HepG2 (cell line): ENCODE results near the gene HMG20B. TPM values are rescaled to one million over a fixed set of nuclear protein-coding genes. Genes with fewer than 3 reads are reported as not detected.

Experiments
- ATAC-seq: fragments of 200-7000 bp; cut with Tn5 transposase; 3 replicates; pipeline ENCODE4 v1.9.1; 2020; ENCODE audit warnings: mild to moderate bottlenecking, moderate library complexity
- BruUV-seq: library from RNA; stranded (reverse); fragments of 400-500 nt; replicated peaks from 2 replicates; lab custom pipeline; 2021; lab: Mats Ljungman, UMichigan
- CTCF ChIA-PET: fragments of 300-600 bp; formaldehyde crosslinking; extraction: SDS; loops from one replicate; lab custom pipeline; 2021; ENCODE audit warnings: low total read pairs, inconsistent platforms, low intra/inter-chr PET ratio; lab: Yijun Ruan, JAX
- POLR2A ChIA-PET: fragments of 350-600 bp; sonication (Branson Sonifier 250); formaldehyde crosslinking; loops from one replicate; lab custom pipeline; 2020; ENCODE audit warnings: antibody characterized with exemption, inconsistent platforms; lab: Yijun Ruan, JAX
- DNase-seq: peaks from one replicate; pipeline ENCODE4 v3.0.0-alpha.2; 2015; ENCODE audit warnings: low spot score
- FAIRE-seq: peaks from 3 replicates; lab custom pipeline; 2011; peaks lifted over from hg19 to GRCh38; lab: Jason Lieb, UNC
- H2AFZ ChIP-seq: one replicate; pipeline ENCODE4 v1.6.1; 2011; ENCODE audit warnings: low read length, inconsistent platforms
- H3K27ac ChIP-seq: fragments of 300-600 bp; 3 replicates; pipeline ENCODE4 v1.8.0; 2011; ENCODE audit warnings: mixed run types, mild to moderate bottlenecking, mixed read lengths, low read length, inconsistent platforms; ENCODE audit not compliant: insufficient read depth; ENCODE audit errors: extremely low read length
- H3K27me3 ChIP-seq, 2 experiments: fragments of 200-600 bp in 1 of 2; 2 replicates in 1 of 2; 3 replicates in 1 of 2; pipeline versions ENCODE4 v1.6.0 to v1.8.0; 2011; ENCODE audit warnings: low read length in 2 of 2, mild to moderate bottlenecking in 2 of 2, moderate library complexity in 2 of 2, inconsistent platforms in 1 of 2; ENCODE audit not compliant: insufficient read depth in 2 of 2, control insufficient read depth in 1 of 2
- H3K36me3 ChIP-seq, 2 experiments: fragments of 200-600 bp in 1 of 2; replicated peaks in 1 of 2; 2 replicates in 1 of 2; 3 replicates in 1 of 2; pipeline versions ENCODE4 v1.5.1 to v1.8.0; 2011; ENCODE audit warnings: low read length in 2 of 2, inconsistent platforms in 1 of 2; ENCODE audit not compliant: insufficient read depth in 2 of 2, control insufficient read depth in 1 of 2
- H3K4me1 ChIP-seq: 2 replicates; pipeline ENCODE4 v1.5.1; 2012; ENCODE audit warnings: low read length, inconsistent platforms; ENCODE audit not compliant: insufficient read depth
- H3K4me2 ChIP-seq: 2 replicates; pipeline ENCODE4 v1.6.0; 2011; ENCODE audit warnings: low read depth, low read length, inconsistent platforms
- H3K4me3 ChIP-seq, 3 experiments: fragments of 200-600 bp in 1 of 3; sonication (generic), shearing (Covaris generic) in 1 of 3; replicated peaks in 1 of 3; 2 replicates each; pipeline ENCODE4 v1.5.1; 2011 to 2016; ENCODE audit warnings: low read length in 3 of 3, inconsistent platforms in 2 of 3, low read depth in 2 of 3, mild to moderate bottlenecking in 2 of 3, control low read depth in 1 of 3, mixed read lengths in 1 of 3; ENCODE audit not compliant: insufficient read depth in 1 of 3
- H3K79me2 ChIP-seq: one replicate; pipeline ENCODE4 v1.6.1; 2011; ENCODE audit warnings: low read length, inconsistent platforms; ENCODE audit not compliant: insufficient read depth
- H3K9ac ChIP-seq: 2 replicates; pipeline ENCODE4 v1.6.0; 2011; ENCODE audit warnings: mild to moderate bottlenecking, low read depth, low read length, inconsistent platforms; ENCODE audit not compliant: insufficient read depth
- H3K9me3 ChIP-seq: 2 replicates; pipeline ENCODE4 v1.5.1; 2012; ENCODE audit warnings: mild to moderate bottlenecking, low read length
- H4K20me1 ChIP-seq: 2 replicates; pipeline ENCODE4 v1.6.0; 2011; ENCODE audit warnings: inconsistent platforms, mild to moderate bottlenecking, low read length, moderate library complexity; ENCODE audit not compliant: insufficient read depth
- ARNTL ChIP-seq: sonication (generic); formaldehyde crosslinking; IDR thresholded peaks from 2 replicates; pipeline ENCODE4 v1.4.0; 2020; ENCODE audit warnings: mild to moderate bottlenecking, missing genetic modification reagents
- HNRNPL ChIP-seq: fragments of 200-400 bp; formaldehyde crosslinking; IDR thresholded peaks from 2 replicates; pipeline ENCODE4 v1.6.1; 2017; ENCODE audit warnings: mild to moderate bottlenecking, low read depth, low read length
- NBN ChIP-seq: fragments of 450-650 bp; conservative IDR thresholded peaks from 2 replicates; pipeline ENCODE4 v1.6.1; 2017
- NFRKB ChIP-seq: fragments of 450-650 bp; IDR thresholded peaks from 2 replicates; pipeline ENCODE4 v1.6.1; 2017
- RAD51 ChIP-seq: fragments of 450-650 bp; IDR thresholded peaks from 2 replicates; pipeline ENCODE4 v1.6.1; 2016; ENCODE audit warnings: borderline replicate concordance
- RELA ChIP-seq: sonication (generic); formaldehyde crosslinking; IDR thresholded peaks from 2 replicates; pipeline ENCODE4 v1.4.0; 2020; ENCODE audit warnings: missing genetic modification reagents
- SALL1 ChIP-seq: sonication (generic); formaldehyde crosslinking; IDR thresholded peaks from 2 replicates; pipeline ENCODE4 v1.8.0; 2022; ENCODE audit warnings: mild to moderate bottlenecking, missing genetic modification reagents
- ZFP1 ChIP-seq: IDR thresholded peaks from 2 replicates; pipeline ENCODE4 v1.6.1; 2016
- ZNF335 ChIP-seq: sonication (generic); formaldehyde crosslinking; IDR thresholded peaks from 2 replicates; pipeline ENCODE4 v1.4.0; 2020; ENCODE audit warnings: missing genetic modification reagents
- ZNF496 ChIP-seq: sonication (generic); formaldehyde crosslinking; IDR thresholded peaks from 2 replicates; pipeline ENCODE4 v1.8.1; 2023; ENCODE audit warnings: mild to moderate bottlenecking, moderate library complexity, missing genetic modification reagents; ENCODE audit not compliant: insufficient replicate concordance
- ZNF670 ChIP-seq: sonication (generic); formaldehyde crosslinking; IDR thresholded peaks from 2 replicates; pipeline ENCODE4 v1.8.0; 2022; ENCODE audit warnings: mild to moderate bottlenecking, missing genetic modification reagents, borderline replicate concordance
- ZNF703 ChIP-seq: sonication (generic); formaldehyde crosslinking; IDR thresholded peaks from 2 replicates; pipeline ENCODE4 v1.5.1; 2020; ENCODE audit warnings: missing genetic modification reagents, mild to moderate bottlenecking, moderate library complexity, borderline replicate concordance
- WGBS: methylation state at CpG from one replicate; pipeline ENCODE4 v1.1.6; 2017; ENCODE audit warnings: low lambda C conversion rate; 5-methylcytosine and 5-hydroxymethylcytosine counted together
- in situ Hi-C: cut with HindIII; loops from 2 replicates; pipeline ENCODE4 v1.10.0; 2017; ENCODE audit warnings: low pct_unique_long_range_greater_than_20kb; ENCODE audit not compliant: extremely low pct_ligation_motif_present
- intact Hi-C: fragments of 100-400 bp; cut with micrococcal nuclease; formaldehyde crosslinking; loops from one replicate; pipeline ENCODE4 v1.10.0; 2022; ENCODE audit not compliant: unreplicated experiment
- polyA plus RNA-seq, 8 experiments: library from polyadenylated mRNA; depleted of rRNA in 3 of 8; stranded (reverse) in 7 of 8; unstranded in 1 of 8; fragments of >200 nt; fragmentation: Illumina TruSeq in 4 of 8; extraction: Trizol in 4 of 8; gene quantifications; 2 replicates each; pipeline versions ENCODE4 v1.2.1 to v1.2.3, GENCODE V29; 2011 to 2016; ENCODE audit warnings: low read depth in 4 of 8, missing spikeins in 1 of 8, mixed read lengths in 1 of 8; ENCODE audit not compliant: insufficient read depth in 1 of 8
- total RNA-seq, 5 experiments: library from RNA; depleted of rRNA; stranded (reverse); fragments of >200 nt; fragmentation: Illumina TruSeq; extraction: Trizol; gene quantifications; 2 replicates each; pipeline ENCODE4 v1.2.3, GENCODE V29; 2016; ENCODE audit warnings: low read depth in 1 of 5
- TF ChIP-seq, protein P1 (sequence below): sonication (generic); formaldehyde crosslinking; IDR thresholded peaks from 2 replicates; pipeline ENCODE4 v1.9.0; 2022; ENCODE audit warnings: low read depth, missing genetic modification reagents

The HMG20B gene
- total and polyA plus RNA-seq, 2 of the 13 experiments (the other 11 are each of a cell fraction or from before 2014, with no cell fraction given): 23.9 to 29.2 TPM

DNA sequence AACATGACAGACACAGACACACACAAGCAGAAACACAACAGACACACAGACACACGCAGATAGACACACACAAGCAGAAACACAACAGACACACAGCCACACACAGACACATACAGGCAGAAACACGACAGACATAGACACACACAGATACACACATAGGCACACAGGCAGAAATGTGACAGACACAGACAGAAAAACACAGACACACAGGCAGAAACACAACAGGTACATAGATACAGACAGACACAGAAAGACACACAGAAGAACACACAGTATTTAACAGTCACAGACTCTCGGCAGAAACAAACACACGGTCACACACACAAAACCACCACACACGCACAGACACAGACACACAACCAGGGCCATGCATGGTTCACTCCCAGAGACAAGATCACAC, 33.0 kb downstream of the HMG20B start (continued):
- TF ChIP-seq ARNTL (no peak), ZNF703 (CRISPR knock-in tag) (no peak), RELA (CRISPR knock-in tag) (no peak), RAD51 (0 out of 2 replicates have a peak, but pooled peaks have one; percentile 8), ZFP1 (CRISPR knock-in tag) (no peak), ZNF670 (CRISPR knock-in tag) (no peak), NBN (0 out of 2 replicates have a peak, but pooled peaks have one; percentile 52), ZNF496 (no peak), NFRKB (0 out of 2 replicates have a peak, but pooled peaks have one; percentile 26)

DNA sequence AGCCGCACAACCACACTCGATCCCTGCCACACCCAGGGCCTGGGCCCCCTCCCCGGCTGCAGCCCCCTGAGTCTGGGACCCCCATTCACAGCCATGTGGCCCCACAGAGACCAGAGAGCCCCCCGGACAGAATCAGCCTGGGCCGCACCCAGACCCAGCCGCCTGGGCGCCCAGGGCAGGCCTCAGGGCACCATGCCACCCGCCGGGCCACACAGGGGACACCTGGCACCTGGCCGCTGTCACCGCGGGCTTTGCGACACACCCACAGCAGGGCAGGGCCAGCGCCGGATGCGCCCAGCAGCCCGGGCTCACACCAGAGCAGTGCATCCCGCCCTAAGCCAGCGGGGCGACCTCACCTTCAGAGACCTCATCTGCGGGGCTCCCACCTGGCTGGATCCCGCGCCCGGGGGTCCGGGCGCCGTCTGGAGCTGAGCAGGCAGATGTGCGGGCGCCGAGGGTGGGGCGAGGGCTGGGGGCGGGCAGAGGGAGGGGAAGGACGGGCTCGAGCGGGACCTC, 33.5 kb downstream of the HMG20B start:
- no peaks in the 10 kb centered on the region for H3K79me2 ChIP-seq
- ChIA-PET CTCF (no interaction called here), POLR2A (no interaction called here)
- intact Hi-C loops (no loop called here), in situ Hi-C loops (no loop called here)
- DNase-seq (no peak), FAIRE-seq (no peak), ATAC-seq (peak; percentile 53)
- H3K4me3 ChIP-seq: peak overlapping the region; percentile 37 to 59 (median 49); a peak in 5 of 6 replicates
- H3K27me3 ChIP-seq: peaks cover 0 to 29% of the 10 kb centered on the region in 2 experiments; a peak in 2 of 5 replicates
- 0 out of 2 replicates have a peak, but pooled peaks have one; percentile 10 for TF ChIP-seq SALL1 (CRISPR knock-in tag)
- peak; percentile 73 for TF ChIP-seq HNRNPL
- TF ChIP-seq ZNF335 (CRISPR knock-in tag): no peak
- TF ChIP-seq, protein P1, sequence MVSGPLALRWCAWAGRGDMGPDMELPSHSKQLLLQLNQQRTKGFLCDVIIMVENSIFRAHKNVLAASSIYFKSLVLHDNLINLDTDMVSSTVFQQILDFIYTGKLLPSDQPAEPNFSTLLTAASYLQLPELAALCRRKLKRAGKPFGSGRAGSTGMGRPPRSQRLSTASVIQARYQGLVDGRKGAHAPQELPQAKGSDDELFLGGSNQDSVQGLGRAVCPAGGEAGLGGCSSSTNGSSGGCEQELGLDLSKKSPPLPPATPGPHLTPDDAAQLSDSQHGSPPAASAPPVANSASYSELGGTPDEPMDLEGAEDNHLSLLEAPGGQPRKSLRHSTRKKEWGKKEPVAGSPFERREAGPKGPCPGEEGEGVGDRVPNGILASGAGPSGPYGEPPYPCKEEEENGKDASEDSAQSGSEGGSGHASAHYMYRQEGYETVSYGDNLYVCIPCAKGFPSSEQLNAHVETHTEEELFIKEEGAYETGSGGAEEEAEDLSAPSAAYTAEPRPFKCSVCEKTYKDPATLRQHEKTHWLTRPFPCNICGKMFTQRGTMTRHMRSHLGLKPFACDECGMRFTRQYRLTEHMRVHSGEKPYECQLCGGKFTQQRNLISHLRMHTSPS (CRISPR knock-in tag): 0 out of 2 replicates have a peak, but pooled peaks have one; percentile 47
- H3K4me1 ChIP-seq: peaks cover 48% of the 10 kb centered on the region
- H3K4me2 ChIP-seq: peak overlapping the region; percentile 77
- no peak overlapping the region for H2AFZ ChIP-seq
- 50% methylated on average over 1 of the region's 35 CpGs for WGBS
- 0 out of 5 replicates have a peak, but pooled peaks cover 0 to 2% of the 10 kb centered on the region in 2 experiments for H3K36me3 ChIP-seq
- H3K9ac ChIP-seq: no peak overlapping the region
- no TSS peak for BruUV-seq
- H4K20me1 ChIP-seq: no peaks in the 10 kb centered on the region
- H3K9me3 ChIP-seq: no peaks in the 10 kb centered on the region
- no peak overlapping the region for H3K27ac ChIP-seq
